ENCODE data around the gene SGSH. TPM values are rescaled to one million over a fixed set of nuclear protein-coding genes. Genes with fewer than 3 reads are reported as not detected.

The SGSH gene
- total RNA-seq, 1 experiment from 2014 or later: 19.8 TPM

- H3K79me2 ChIP-seq (ENCODE audit: insufficient read depth, low read length): no peaks in the 10 kb centered on the region
- H2BK5ac ChIP-seq (ENCODE audit: insufficient read length, low read length): no peak overlapping the region
- H3K27ac Mint-ChIP-seq: no peak overlapping the region
- no peak overlapping the region for H4K5ac ChIP-seq (ENCODE audit: insufficient read length, low read depth, low read length)
- peaks cover 0 to 8% (median 3%) of the 10 kb centered on the region in 3 experiments; a peak in 5 of 7 replicates for H3K36me3 Mint-ChIP-seq (ENCODE audit: insufficient read depth in 1 of 3, low read depth in 3 of 3)
- no peak overlapping the region for H3K23ac ChIP-seq (ENCODE audit: insufficient read length, low read depth, low read length)
- no peaks in the 10 kb centered on the region for H4K20me1 ChIP-seq (ENCODE audit: control insufficient read depth, insufficient read depth, insufficient read length)
- no CpG with 5 or more reads among the region's 17 CpGs for WGBS (ENCODE audit: extremely low coverage, insufficient read length, low lambda C conversion rate)
- H3K14ac ChIP-seq (ENCODE audit: insufficient read depth, low read length): no peak overlapping the region
- TF ChIP-seq, protein P1, sequence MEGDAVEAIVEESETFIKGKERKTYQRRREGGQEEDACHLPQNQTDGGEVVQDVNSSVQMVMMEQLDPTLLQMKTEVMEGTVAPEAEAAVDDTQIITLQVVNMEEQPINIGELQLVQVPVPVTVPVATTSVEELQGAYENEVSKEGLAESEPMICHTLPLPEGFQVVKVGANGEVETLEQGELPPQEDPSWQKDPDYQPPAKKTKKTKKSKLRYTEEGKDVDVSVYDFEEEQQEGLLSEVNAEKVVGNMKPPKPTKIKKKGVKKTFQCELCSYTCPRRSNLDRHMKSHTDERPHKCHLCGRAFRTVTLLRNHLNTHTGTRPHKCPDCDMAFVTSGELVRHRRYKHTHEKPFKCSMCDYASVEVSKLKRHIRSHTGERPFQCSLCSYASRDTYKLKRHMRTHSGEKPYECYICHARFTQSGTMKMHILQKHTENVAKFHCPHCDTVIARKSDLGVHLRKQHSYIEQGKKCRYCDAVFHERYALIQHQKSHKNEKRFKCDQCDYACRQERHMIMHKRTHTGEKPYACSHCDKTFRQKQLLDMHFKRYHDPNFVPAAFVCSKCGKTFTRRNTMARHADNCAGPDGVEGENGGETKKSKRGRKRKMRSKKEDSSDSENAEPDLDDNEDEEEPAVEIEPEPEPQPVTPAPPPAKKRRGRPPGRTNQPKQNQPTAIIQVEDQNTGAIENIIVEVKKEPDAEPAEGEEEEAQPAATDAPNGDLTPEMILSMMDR (conservative IDR thresholded peaks at IDR 0.05): no peak
- peaks cover 10 to 17% of the 10 kb centered on the region in 2 experiments for H3K4me1 Mint-ChIP-seq
- H3K27me3 Mint-ChIP-seq (ENCODE audit: low read depth): peaks cover 2% of the 10 kb centered on the region; the same call in 1 of the 2 replicates
- H3K9ac ChIP-seq (ENCODE audit: extremely low read depth, insufficient read length, low read length): no peak overlapping the region
- peaks cover 2% of the 10 kb centered on the region for H3K23me2 ChIP-seq (ENCODE audit: insufficient read length, low read depth, low read length, poor library complexity, severe bottlenecking)
- H3K79me1 ChIP-seq (ENCODE audit: insufficient read depth, low read depth, low read length, poor library complexity, severe bottlenecking): no peaks in the 10 kb centered on the region
- H3K9me3 ChIP-seq (ENCODE audit: control insufficient read depth, low read depth, low read length): no peaks in the 10 kb centered on the region
- no peak overlapping the region for H3K4me3 Mint-ChIP-seq
- H3K9me3 Mint-ChIP-seq: 0 out of 5 replicates have a peak, but pooled peaks cover 0 to 2% of the 10 kb centered on the region in 2 experiments
- no peak overlapping the region for H3K56ac ChIP-seq (ENCODE audit: insufficient read length, low read depth, low read length)
- no peak overlapping the region for H3K27ac ChIP-seq (ENCODE audit: insufficient read length, low read depth, low read length)
- no peak overlapping the region for H2BK120ac ChIP-seq (ENCODE audit: low read depth, low read length, poor library complexity, severe bottlenecking)
- H2BK12ac ChIP-seq (ENCODE audit: insufficient read length, low read depth, low read length): no peak overlapping the region
- H3T11ph ChIP-seq (ENCODE audit: low read length): no peak overlapping the region
- DNase-seq: no peak
- no peak overlapping the region for H3K4ac ChIP-seq (ENCODE audit: low read depth, low read length)
- H3K4me1 ChIP-seq (ENCODE audit: insufficient read depth, low read length): peaks cover 4% of the 10 kb centered on the region; the same call in 1 of the 2 replicates
- no peak overlapping the region for H2BK15ac ChIP-seq (ENCODE audit: low read depth, low read length)
- H2AK5ac ChIP-seq (ENCODE audit: insufficient read length, low read length): no peak overlapping the region
- no peak overlapping the region for H3K4me2 ChIP-seq (ENCODE audit: insufficient read depth, insufficient read length, low read length)
- no peak overlapping the region for H2BK20ac ChIP-seq (ENCODE audit: low read depth, low read length, poor library complexity, severe bottlenecking)
- H3K18ac ChIP-seq (ENCODE audit: insufficient read length, low read depth, low read length): no peak overlapping the region
- no peak overlapping the region for H4K91ac ChIP-seq (ENCODE audit: insufficient read length, low read depth, low read length)
- H4K8ac ChIP-seq (replicated peaks; ENCODE audit: insufficient read length, low read depth, low read length): no peak overlapping the region
- H3K27me3 ChIP-seq (ENCODE audit: insufficient read depth, low read length): no peaks in the 10 kb centered on the region
- no peak overlapping the region for H2AFZ ChIP-seq (ENCODE audit: low read length)
Observed at GRCh38 chr17:80202197-80202596, 17.9 kb downstream of the SGSH start.
